Cardiac muscle cell (in vitro differentiated cells and primary cell): ENCODE data around the gene EMC9. TPM values are rescaled to one million over a fixed set of nuclear protein-coding genes. Genes with fewer than 3 reads are reported as not detected.

Experiments used
- DNase-seq, 2 donors: peaks; one replicate each; pipeline versions ENCODE4 v3.0.0 to v3.0.0-alpha.2; 2010 to 2017; ENCODE audit warnings: low read depth in 1 of 2, low spot score in 1 of 2
- H3K27ac ChIP-seq: fragments of 200-600 bp; sonication (generic); 2 replicates; pipeline ENCODE4 v1.5.1; 2016
- H3K27me3 ChIP-seq: fragments of 200-600 bp; sonication (generic); 2 replicates; pipeline ENCODE4 v1.6.0; 2016; ENCODE audit warnings: control low read depth
- H3K36me3 ChIP-seq: fragments of 200-600 bp; sonication (generic); 2 replicates; pipeline ENCODE4 v1.5.1; 2016; ENCODE audit warnings: control low read depth
- H3K4me1 ChIP-seq: fragments of 200-600 bp; sonication (generic); 2 replicates; pipeline ENCODE4 v1.8.1; 2017; ENCODE audit warnings: low read depth, mild to moderate bottlenecking, mixed run types
- H3K4me3 ChIP-seq: fragments of 200-600 bp; sonication (generic); 2 replicates; pipeline ENCODE4 v1.5.1; 2016; ENCODE audit warnings: mild to moderate bottlenecking
- H3K9me3 ChIP-seq: fragments of 200-600 bp; sonication (generic); 2 replicates; pipeline ENCODE4 v1.5.1; 2017; ENCODE audit warnings: low read depth, mild to moderate bottlenecking, control low read depth
- polyA plus RNA-seq: library from polyadenylated mRNA; unstranded; fragments of >200 nt; fragmentation: Nextera tagmentation; extraction: Ambion mirVana; gene quantifications from 2 replicates; pipeline ENCODE4 v1.2.1, GENCODE V29; 2016
- total RNA-seq: library from RNA; depleted of rRNA; stranded (reverse); fragments of >200 nt; gene quantifications from 2 replicates; pipeline ENCODE4 v1.2.3, GENCODE V29; 2016
- TF ChIP-seq, protein P1 (sequence below): IDR thresholded peaks from 2 replicates; pipeline ENCODE4 v1.5.1; 2012; ENCODE audit warnings: low read depth, mild to moderate bottlenecking, low read length

Gene EMC9
- total and polyA plus RNA-seq, 2 experiments from 2014 or later: 69.3 to 82.3 TPM

DNA sequence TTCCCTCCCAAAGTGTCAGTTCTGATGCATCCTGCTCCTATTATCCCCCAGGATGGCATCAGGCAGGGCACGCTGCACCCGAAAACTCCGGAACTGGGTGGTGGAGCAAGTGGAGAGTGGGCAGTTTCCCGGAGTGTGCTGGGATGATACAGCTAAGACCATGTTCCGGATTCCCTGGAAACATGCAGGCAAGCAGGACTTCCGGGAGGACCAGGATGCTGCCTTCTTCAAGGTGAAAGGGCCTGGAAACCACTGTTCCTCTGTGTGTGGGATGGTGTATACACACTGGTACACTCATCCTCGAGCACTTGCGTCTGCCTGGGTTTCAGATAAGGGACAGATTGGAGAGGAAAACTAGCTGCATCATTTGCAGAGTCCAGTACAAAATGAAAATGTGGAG is 20.7 kb upstream of the EMC9 start:
- DNase-seq: peak in 1 of 2 donors; percentile 52
- H3K4me1 ChIP-seq: peaks cover 11% of the 10 kb centered on the region
- peak overlapping the region; percentile 75 for H3K27ac ChIP-seq

DNA sequence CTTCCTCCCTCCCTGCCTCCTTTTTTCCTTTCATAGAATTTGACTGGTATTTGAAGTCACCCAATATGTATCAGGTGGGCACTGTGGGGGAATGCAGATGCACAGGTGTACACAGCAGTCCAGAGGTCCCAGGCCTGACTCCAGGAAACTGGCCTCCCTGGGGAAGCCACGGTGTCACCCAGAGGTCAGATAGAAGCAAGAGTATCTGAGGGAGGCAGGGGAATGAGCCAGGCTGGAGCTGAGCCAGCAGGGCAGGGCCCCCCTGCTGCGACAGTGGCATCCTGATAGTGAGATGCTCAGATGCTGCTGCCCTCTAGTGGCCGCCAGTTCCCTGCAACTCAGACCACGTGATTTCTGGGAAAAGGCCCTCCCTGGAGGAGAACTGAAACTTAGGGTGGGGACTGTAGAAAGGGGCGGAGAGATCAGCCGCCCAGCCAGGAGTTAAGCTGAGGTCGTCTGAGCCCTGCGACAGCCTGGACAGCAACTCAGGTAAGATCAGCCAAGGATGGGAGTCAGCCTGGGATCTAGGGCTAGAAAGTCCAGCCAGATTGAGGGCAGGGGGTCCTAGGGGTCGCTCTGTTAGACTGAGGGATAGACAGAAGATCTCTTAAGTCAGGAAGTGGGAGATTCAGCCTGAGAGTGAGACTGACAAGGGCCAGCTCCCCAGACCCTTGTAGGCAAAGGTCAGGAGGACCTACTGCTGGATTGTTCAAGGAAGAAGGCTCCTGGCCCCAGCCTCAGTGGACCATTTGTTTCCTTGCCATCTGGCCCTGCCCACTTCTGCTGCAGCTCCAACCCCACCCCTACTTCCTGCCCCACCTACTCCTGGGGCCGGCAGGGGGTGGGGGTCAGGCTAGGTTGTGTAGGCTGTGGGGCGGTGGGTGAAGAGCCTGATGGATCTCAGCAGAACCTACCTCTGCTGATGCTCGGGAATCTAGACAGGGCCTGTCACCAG is 19.7 kb upstream of the EMC9 start, which contains the start of gene IRF9:
TSS of gene IRF9 (plus strand) at position 416 of the 955 bp plus-strand sequence. CDS start 880 bp downstream, outside the sequence.
- peak within 1 kb of the TSS; percentile 9 for H3K4me3 ChIP-seq
- DNase-seq: peak; percentile 97
- peaks cover 11% of the 10 kb centered on the region for H3K4me1 ChIP-seq
- peak within 1 kb of the TSS; percentile 75 for H3K27ac ChIP-seq
- H3K27me3 ChIP-seq: no peaks in the 10 kb centered on the region
- TF ChIP-seq, protein P1, sequence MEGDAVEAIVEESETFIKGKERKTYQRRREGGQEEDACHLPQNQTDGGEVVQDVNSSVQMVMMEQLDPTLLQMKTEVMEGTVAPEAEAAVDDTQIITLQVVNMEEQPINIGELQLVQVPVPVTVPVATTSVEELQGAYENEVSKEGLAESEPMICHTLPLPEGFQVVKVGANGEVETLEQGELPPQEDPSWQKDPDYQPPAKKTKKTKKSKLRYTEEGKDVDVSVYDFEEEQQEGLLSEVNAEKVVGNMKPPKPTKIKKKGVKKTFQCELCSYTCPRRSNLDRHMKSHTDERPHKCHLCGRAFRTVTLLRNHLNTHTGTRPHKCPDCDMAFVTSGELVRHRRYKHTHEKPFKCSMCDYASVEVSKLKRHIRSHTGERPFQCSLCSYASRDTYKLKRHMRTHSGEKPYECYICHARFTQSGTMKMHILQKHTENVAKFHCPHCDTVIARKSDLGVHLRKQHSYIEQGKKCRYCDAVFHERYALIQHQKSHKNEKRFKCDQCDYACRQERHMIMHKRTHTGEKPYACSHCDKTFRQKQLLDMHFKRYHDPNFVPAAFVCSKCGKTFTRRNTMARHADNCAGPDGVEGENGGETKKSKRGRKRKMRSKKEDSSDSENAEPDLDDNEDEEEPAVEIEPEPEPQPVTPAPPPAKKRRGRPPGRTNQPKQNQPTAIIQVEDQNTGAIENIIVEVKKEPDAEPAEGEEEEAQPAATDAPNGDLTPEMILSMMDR: peak; percentile 88
- H3K36me3 ChIP-seq: peaks cover 28% of the 10 kb centered on the region
- H3K9me3 ChIP-seq: no peaks in the 10 kb centered on the region

More for the DNA sequence above, 20.7 kb upstream of the EMC9 start:
- H3K4me3 ChIP-seq: no peak overlapping the region
- H3K9me3 ChIP-seq: no peaks in the 10 kb centered on the region
- peaks cover 22% of the 10 kb centered on the region for H3K36me3 ChIP-seq
- TF ChIP-seq, protein P1: no peak
- no peaks in the 10 kb centered on the region for H3K27me3 ChIP-seq

DNA sequence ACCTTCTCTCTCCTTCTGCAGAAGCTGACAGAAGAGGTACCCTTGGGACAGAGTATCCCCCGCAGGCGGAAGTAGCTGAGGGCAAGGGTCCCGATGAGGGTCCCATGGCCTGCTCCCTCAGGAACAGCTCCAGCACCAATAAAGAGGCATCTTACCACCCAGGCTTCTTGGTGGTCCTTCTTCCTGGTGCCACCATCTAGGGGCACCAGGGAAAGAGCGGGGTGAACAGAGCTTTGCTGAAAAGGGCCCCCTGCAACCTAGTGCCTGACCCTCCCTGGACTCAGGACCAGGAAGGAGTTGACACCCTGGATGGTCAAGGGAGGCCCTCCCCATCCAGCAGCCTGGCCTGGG is 19.1 kb upstream of the EMC9 start:
- H3K36me3 ChIP-seq: peaks cover 34% of the 10 kb centered on the region
- H3K27ac ChIP-seq: peak overlapping the region; percentile 65

DNA sequence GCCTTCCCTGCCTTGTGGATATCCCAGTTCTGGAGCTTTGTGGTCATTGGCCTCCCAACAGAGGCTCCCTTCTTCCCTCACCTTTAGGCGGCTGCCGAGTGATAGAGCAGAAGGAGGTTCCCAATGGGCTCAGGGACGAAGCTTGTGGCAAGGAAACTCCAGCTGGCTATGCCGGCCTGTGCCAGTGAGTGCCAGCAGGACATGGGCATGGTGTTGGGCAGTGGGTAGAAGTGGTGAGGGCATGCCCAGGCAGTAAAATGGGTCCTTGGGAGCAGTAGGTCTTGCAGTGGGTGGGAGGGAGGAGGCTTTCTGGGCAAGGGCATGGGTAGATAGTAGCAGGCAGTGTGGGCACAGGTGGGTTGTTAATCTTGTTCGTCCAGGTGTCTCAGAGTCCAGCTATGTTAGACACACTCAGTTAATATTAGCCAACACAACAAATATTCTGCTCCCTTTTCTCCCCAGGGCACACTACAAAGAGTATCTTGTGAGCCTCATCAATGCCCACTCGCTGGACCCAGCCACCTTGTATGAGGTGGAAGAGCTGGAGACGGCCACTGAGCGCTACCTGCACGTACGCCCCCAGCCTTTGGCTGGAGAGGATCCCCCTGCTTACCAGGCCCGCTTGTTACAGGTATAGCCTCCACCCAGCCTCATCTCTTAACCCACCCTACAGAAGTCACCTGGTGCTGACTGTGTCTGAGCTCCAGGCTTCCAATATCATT is 18.5 kb upstream of the EMC9 start:
- TF ChIP-seq, protein P1: no peak
- no peaks in the 10 kb centered on the region for H3K27me3 ChIP-seq
- H3K27ac ChIP-seq: peak overlapping the region; percentile 65
- H3K4me1 ChIP-seq: peaks cover 11% of the 10 kb centered on the region
- DNase-seq: no peak
- H3K36me3 ChIP-seq: peaks cover 37% of the 10 kb centered on the region
- H3K9me3 ChIP-seq: no peaks in the 10 kb centered on the region
- H3K4me3 ChIP-seq: no peak overlapping the region

More for the DNA sequence above, 19.1 kb upstream of the EMC9 start:
- H3K4me1 ChIP-seq: peaks cover 11% of the 10 kb centered on the region
- no peaks in the 10 kb centered on the region for H3K9me3 ChIP-seq
- no peaks in the 10 kb centered on the region for H3K27me3 ChIP-seq
- H3K4me3 ChIP-seq: no peak overlapping the region
- DNase-seq: no peak
- TF ChIP-seq, protein P1: no peak

DNA sequence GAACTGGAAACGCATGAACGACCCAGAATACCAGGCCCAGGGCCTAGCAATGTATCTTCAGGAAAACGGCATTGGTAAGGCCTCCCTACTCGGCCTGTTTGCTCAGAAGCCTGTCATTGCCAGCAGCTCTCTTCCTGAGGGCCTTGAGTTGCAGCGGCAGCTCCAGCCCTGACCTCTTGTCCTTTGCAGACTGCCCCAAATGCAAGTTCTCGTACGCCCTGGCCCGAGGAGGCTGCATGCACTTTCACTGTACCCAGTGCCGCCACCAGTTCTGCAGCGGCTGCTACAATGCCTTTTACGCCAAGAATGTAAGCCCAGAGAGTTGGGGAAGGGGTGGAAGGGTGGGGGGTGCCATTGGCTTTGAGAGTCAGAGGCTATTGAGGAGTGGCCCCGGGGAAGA is 15.9 kb upstream of the EMC9 start:
- Histone ChIP-seq H3K27me3 (no peaks in the 10 kb centered on the region), H3K4me3 (no peak overlapping the region), H3K27ac (no peak overlapping the region), H3K9me3 (no peaks in the 10 kb centered on the region), H3K36me3 (peaks cover 41% of the 10 kb centered on the region), H3K4me1 (peaks cover 11% of the 10 kb centered on the region)
- no peak for DNase-seq
- TF ChIP-seq, protein P1: no peak
